ENCODE data around the gene ERCC6.

DNA sequence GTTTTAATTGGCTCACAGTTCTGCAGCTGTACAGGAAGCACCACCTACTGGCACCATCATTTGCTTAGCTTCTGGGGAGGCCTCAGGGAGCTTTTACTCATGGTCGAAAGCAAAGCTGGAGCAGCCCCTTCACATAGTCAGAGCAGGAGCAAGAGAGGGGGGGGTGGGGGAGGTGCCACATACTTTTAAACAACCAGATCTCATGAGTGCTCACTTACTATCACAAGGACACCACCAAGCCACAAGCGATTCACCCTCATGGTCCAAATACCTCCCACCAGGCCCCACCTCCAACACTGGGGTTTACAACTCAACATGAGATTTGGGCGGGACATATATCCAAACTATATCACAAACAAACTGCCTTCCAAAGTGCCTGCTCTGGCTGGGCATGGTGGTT, 39.5 kb upstream of the ERCC6 start:
- TF ChIP-seq CTCF (conservative IDR thresholded peaks at IDR 0.05; ENCODE audit: low read length) (no peak), EZH2phosphoT487 (IDR thresholded peaks at IDR 0.05; ENCODE audit: borderline replicate concordance) (no peak)
